ENCODE results near the gene CHMP4A.

CHMP4A gene

DNA sequence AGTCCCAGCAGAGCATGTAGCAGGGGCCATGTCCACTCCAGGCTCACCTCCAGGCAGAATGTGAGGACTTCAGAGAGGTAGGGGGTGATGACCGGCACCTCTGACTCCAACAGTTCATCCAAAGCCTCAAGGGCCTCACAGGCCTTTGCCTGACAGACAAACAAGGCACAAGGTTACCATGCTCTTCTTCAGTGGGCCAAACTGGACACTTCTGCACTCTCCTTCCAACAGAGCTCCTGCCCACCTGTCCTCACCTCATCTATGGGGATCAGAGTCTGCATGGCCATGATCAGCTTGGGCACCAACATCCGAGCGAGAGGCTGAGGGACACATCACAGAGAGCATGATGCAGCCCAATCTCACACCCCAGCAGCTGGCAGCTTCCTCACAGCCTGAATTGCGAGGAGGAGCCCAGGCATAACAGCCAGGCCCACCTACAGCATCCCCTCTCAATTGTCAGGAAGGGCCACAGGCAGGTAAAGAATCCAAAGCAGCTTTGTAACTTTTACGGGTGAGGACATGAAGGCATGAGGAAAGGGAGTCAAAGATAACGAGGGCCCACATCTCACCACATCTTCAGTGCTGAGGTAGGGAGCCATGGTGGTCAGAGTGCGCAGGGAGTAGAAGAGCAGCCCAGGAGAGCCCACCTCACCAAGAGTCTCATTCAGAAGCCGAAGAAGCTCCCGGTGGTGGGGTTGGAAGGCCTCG lies 26.3 kb downstream of the CHMP4A start:
- Histone ChIP-seq H3F3A (ENCODE audit: insufficient read depth) (peaks cover 14% of the 10 kb centered on the region), H3K9ac (ENCODE audit: low read length) (0 out of 2 replicates have a peak overlapping the region, but pooled peaks have one; percentile 72), H3K36me3 (ENCODE audit: low read length) (no peaks in the 10 kb centered on the region), H3K4me2 (ENCODE audit: low read depth, low read length, poor library complexity, severe bottlenecking) (peak overlapping the region; percentile 71), H3K27ac (ENCODE audit: low read depth, low read length) (no peak overlapping the region), H3K4me3 (ENCODE audit: insufficient read depth, low read length, poor library complexity, severe bottlenecking) (no peak overlapping the region), H4K20me1 (ENCODE audit: low read depth, low read length) (no peaks in the 10 kb centered on the region), H3K9me3 (ENCODE audit: insufficient read depth, low read length) (no peaks in the 10 kb centered on the region), H3K79me2 (ENCODE audit: insufficient read depth, low read length) (no peaks in the 10 kb centered on the region), H3K27me3 (ENCODE audit: low read length) (no peaks in the 10 kb centered on the region), H2AFZ (ENCODE audit: low read depth, low read length, severe bottlenecking) (no peak overlapping the region), H3K9me2 (replicated peaks; ENCODE audit: insufficient read depth, low read length) (no peaks in the 10 kb centered on the region)
- no peak for TF ChIP-seq EZH2phosphoT487 (conservative IDR thresholded peaks at IDR 0.05; ENCODE audit: low read length)
- TF ChIP-seq, protein P1, sequence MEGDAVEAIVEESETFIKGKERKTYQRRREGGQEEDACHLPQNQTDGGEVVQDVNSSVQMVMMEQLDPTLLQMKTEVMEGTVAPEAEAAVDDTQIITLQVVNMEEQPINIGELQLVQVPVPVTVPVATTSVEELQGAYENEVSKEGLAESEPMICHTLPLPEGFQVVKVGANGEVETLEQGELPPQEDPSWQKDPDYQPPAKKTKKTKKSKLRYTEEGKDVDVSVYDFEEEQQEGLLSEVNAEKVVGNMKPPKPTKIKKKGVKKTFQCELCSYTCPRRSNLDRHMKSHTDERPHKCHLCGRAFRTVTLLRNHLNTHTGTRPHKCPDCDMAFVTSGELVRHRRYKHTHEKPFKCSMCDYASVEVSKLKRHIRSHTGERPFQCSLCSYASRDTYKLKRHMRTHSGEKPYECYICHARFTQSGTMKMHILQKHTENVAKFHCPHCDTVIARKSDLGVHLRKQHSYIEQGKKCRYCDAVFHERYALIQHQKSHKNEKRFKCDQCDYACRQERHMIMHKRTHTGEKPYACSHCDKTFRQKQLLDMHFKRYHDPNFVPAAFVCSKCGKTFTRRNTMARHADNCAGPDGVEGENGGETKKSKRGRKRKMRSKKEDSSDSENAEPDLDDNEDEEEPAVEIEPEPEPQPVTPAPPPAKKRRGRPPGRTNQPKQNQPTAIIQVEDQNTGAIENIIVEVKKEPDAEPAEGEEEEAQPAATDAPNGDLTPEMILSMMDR (IDR thresholded peaks at IDR 0.05; ENCODE audit: insufficient read depth, low read length, poor library complexity, severe bottlenecking): no peak

DNA sequence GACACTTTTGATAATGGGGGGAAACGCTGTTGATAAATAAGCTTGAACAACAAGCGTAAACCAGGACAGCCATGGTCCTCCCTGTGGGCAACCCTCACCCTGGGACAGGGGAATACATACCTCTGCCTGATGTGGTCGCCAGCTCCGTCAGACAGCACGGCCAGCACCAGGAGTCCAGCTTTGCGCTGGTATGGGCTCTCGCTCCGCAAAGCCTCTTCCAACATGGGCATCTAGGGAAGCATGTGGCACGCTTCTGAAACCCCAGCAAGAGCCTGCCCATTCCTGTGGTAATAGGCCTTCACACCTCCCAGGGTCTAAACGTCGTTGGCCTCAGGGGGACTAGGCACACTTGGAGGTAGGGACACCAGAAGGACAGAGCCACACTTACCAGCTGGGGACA lies 27.5 kb downstream of the CHMP4A start:
- no peak overlapping the region for H3K4me2 ChIP-seq (ENCODE audit: low read depth, low read length, poor library complexity, severe bottlenecking)
- no peaks in the 10 kb centered on the region for H3K36me3 ChIP-seq (ENCODE audit: low read length)
- no peaks in the 10 kb centered on the region for H3K9me2 ChIP-seq (replicated peaks; ENCODE audit: insufficient read depth, low read length)
- H4K20me1 ChIP-seq (ENCODE audit: low read depth, low read length): no peaks in the 10 kb centered on the region
- no peaks in the 10 kb centered on the region for H3K9me3 ChIP-seq (ENCODE audit: insufficient read depth, low read length)
- no peaks in the 10 kb centered on the region for H3K79me2 ChIP-seq (ENCODE audit: insufficient read depth, low read length)
- H3K27me3 ChIP-seq (ENCODE audit: low read length): no peaks in the 10 kb centered on the region
- peaks cover 14% of the 10 kb centered on the region for H3F3A ChIP-seq (ENCODE audit: insufficient read depth)
- TF ChIP-seq, protein P1 (IDR thresholded peaks at IDR 0.05; ENCODE audit: insufficient read depth, low read length, poor library complexity, severe bottlenecking): no peak
- no peak for TF ChIP-seq EZH2phosphoT487 (conservative IDR thresholded peaks at IDR 0.05; ENCODE audit: low read length)
- no peak overlapping the region for H3K27ac ChIP-seq (ENCODE audit: low read depth, low read length)
- H3K9ac ChIP-seq (ENCODE audit: low read length): no peak overlapping the region
- H2AFZ ChIP-seq (ENCODE audit: low read depth, low read length, severe bottlenecking): no peak overlapping the region
- H3K4me3 ChIP-seq (ENCODE audit: insufficient read depth, low read length, poor library complexity, severe bottlenecking): no peak overlapping the region

DNA sequence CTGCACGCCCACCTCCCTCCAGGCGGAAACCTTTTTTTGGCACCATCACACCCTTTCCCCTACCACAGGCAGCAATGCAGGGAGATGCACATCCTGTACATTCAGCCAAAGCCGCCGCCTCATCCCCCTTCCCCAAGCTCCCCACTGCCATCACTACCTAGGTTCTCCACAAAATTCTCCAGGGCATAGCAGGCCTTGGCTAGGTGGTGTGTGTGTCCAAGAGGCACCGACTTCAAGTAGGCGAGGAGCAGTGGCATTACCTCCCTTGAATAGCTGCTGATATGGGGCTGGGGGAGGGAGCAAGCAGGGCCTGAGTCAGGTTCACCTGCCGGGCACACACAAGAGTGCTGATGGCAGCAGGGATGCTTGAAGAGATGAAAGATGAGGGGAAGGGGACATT lies 28.3 kb downstream of the CHMP4A start:
- H2AFZ ChIP-seq (ENCODE audit: low read depth, low read length, severe bottlenecking): no peak overlapping the region
- H3F3A ChIP-seq (ENCODE audit: insufficient read depth): peaks cover 13% of the 10 kb centered on the region
- no peaks in the 10 kb centered on the region for H3K27me3 ChIP-seq (ENCODE audit: low read length)
- no peak overlapping the region for H3K4me3 ChIP-seq (ENCODE audit: insufficient read depth, low read length, poor library complexity, severe bottlenecking)
- H3K9me3 ChIP-seq (ENCODE audit: insufficient read depth, low read length): no peaks in the 10 kb centered on the region
- H3K9me2 ChIP-seq (replicated peaks; ENCODE audit: insufficient read depth, low read length): no peaks in the 10 kb centered on the region
- H3K4me2 ChIP-seq (ENCODE audit: low read depth, low read length, poor library complexity, severe bottlenecking): no peak overlapping the region
- H3K27ac ChIP-seq (ENCODE audit: low read depth, low read length): no peak overlapping the region
- TF ChIP-seq EZH2phosphoT487 (conservative IDR thresholded peaks at IDR 0.05; ENCODE audit: low read length): no peak
- TF ChIP-seq, protein P1 (IDR thresholded peaks at IDR 0.05; ENCODE audit: insufficient read depth, low read length, poor library complexity, severe bottlenecking): no peak
- no peak overlapping the region for H3K9ac ChIP-seq (ENCODE audit: low read length)
- H3K36me3 ChIP-seq (ENCODE audit: low read length): no peaks in the 10 kb centered on the region
- H3K79me2 ChIP-seq (ENCODE audit: insufficient read depth, low read length): no peaks in the 10 kb centered on the region
- H4K20me1 ChIP-seq (ENCODE audit: low read depth, low read length): no peaks in the 10 kb centered on the region
